HG03135 (cell line): ENCODE results near the gene SERF2.
"Not testable (repeated sequence)": the region's sequence is repeated elsewhere in the genome, so short reads cannot be mapped to it uniquely, and the experiment has no call there.

Experiments
- ATAC-seq: cut with Tn5 transposase; IDR thresholded peaks from one replicate; pipeline ENCODE4 v1.9.1; 2021; ENCODE audit warnings: mild to moderate bottlenecking, moderate library complexity; ENCODE audit not compliant: unreplicated experiment

The SERF2 gene

DNA sequence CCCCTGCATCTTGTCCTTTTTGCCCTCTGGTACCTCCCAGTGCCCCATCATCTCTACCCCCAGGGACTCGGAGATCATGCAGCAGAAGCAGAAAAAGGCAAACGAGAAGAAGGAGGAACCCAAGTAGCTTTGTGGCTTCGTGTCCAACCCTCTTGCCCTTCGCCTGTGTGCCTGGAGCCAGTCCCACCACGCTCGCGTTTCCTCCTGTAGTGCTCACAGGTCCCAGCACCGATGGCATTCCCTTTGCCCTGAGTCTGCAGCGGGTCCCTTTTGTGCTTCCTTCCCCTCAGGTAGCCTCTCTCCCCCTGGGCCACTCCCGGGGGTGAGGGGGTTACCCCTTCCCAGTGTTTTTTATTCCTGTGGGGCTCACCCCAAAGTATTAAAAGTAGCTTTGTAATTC is 1.5 kb downstream of the SERF2 start:
- ATAC-seq: no peak

DNA sequence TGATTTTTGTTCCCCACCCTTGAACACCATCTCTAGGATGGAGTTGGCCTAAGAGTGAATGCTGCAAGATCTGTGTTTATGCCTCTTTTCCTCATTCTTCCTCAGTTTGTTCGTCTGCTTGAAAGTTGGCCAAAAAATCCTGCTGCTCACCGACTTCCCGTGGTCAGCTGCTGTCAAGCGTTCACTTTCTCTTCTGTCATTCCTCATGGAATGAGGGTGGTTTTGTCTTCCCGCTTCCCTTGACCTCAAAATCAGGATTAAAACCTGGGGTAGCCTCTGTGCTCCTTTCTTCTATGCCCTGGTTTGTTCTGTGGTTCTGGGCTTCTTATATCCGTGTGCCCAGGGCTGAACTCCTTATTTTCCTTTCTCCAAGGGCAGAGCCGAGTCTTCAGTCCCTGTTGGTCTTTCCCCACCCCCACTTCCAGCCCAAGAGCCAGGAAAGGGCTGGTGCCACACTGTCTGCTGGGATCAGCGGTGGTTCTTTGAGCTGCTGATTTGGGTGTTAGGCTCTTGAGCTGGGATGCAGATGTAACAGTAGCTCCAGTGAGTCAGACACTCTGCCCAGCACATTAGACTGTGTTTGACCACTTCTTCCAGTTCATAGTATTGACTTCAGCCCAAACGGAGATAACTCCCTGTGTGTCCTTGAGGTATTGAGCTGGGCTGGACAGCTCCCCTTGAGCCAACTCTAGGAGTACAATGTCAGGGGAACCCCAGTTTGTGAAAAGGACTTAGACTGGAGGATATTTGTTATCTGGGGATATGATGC is 2.3 kb downstream of the SERF2 start:
- ATAC-seq: no peak

GRCh38 chr15:43795197-43795596 is 3.1 kb downstream of the SERF2 start:
- no peak for ATAC-seq

GRCh38 chr15:43795997-43796396 is 3.9 kb downstream of the SERF2 start:
- ATAC-seq: no peak

GRCh38 chr15:43796566-43796965 is 4.4 kb downstream of the SERF2 start:
- no peak for ATAC-seq

DNA sequence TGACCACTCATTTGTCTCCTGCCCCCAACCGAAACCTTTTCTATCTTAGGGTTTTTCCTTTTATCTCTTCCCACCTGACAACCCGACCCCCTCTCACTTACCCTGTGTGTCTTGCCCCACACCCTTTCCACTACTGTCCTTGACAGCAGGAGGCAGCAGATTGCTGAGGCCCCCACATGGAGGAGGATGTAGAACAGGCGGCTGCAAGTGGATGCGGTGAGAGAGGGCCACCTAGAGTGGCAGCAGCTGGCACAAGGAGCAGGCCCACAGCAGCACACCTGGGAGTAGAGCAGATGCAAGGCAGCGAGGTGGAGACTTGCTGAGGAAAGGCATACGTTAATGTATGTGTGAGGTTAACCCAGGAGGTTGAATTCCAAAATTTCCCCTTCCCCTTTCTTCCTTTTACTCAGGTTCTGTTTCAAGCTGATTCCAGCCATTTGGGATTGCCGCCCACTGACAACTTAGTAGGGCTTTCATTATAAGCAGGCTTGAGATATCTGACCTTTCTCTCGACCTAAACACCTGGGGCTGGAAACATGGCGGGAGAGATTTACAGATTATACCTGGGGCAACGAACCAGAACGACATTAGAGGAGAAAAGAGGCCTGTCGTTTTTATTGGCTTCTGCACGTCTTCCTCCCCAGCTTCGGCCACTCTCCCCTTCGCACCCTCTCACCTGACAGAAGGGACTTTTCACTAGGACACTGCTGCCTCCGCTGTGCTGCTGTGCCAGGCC is 7.3 kb downstream of the SERF2 start:
- ATAC-seq: no peak

- no peak for ATAC-seq
Measured at GRCh38 chr15:43799945-43800285, 7.8 kb downstream of the SERF2 start, which contains the start of gene SERINC4. TSS of gene SERINC4 (minus strand) at chr15:43800220. CDS start at chr15:43799986, 234 bp downstream.

DNA sequence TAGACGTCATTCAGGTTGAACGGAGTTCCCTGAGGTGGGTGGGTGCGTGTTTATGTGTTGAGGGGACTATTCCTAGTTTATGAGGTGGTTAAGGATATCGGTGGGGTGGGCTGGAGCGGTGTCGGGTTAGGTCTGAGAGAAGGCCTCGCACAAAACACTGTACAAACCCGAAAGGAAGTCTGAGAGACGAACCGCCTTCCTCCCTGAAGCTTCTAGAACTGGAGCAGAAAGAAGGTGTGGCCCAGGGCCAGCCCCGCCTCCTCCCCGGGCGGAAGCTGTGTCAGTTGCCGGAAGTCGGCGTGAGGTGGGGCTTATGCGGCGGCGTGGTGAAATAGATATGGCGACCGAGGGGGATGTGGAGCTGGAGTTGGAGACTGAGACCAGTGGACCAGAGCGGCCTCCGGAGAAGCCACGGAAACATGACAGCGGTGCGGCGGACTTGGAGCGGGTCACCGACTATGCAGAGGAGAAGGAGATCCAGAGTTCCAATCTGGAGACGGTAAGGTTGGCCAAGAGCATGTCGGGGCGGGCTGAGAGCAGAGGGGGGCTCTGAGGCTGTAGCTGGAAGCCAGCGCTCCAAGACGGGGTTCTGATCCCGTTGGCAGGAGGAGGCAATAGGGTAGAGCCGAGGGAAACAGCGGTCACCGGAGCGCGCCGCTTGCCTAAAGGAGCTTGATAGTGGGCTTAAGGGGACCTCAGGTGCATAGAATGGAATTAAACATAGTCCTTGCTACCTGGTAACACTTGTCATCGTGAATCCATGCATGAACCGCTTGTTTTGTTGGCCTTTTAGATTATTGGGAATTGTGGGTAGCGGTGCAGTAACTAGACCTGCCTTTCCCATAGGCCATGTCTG is 8.4 kb downstream of the SERF2 start, which contains the start of gene HYPK:
HYPK (plus strand) TSS at position 314 of the 856 bp plus-strand sequence; CDS start at position 338, 24 bp downstream.
- peak; percentile 81 for ATAC-seq

DNA sequence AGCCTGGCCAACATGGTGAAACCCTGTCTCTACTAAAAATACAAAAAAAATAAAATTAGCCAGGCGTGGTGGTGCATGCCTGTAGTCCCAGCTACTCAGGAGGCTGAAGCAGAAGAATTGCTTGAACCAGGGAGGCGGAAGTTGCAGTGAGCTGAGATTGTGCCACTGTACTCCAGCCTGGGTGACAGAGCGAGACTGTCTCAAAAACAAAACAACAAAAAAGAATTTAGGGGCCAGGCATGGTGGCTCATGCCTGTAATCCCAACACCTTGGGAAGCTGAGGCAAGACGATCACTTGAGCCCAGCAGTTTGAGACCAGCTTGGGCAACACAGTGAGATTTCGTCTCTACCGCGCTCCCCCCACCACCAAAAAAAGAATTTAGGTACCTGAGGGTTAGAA is 10.6 kb downstream of the SERF2 start:
- not testable (repeated sequence) for ATAC-seq

GRCh38 chr15:43808435-43808950 is 16.4 kb downstream of the SERF2 start:
- no peak for ATAC-seq

DNA sequence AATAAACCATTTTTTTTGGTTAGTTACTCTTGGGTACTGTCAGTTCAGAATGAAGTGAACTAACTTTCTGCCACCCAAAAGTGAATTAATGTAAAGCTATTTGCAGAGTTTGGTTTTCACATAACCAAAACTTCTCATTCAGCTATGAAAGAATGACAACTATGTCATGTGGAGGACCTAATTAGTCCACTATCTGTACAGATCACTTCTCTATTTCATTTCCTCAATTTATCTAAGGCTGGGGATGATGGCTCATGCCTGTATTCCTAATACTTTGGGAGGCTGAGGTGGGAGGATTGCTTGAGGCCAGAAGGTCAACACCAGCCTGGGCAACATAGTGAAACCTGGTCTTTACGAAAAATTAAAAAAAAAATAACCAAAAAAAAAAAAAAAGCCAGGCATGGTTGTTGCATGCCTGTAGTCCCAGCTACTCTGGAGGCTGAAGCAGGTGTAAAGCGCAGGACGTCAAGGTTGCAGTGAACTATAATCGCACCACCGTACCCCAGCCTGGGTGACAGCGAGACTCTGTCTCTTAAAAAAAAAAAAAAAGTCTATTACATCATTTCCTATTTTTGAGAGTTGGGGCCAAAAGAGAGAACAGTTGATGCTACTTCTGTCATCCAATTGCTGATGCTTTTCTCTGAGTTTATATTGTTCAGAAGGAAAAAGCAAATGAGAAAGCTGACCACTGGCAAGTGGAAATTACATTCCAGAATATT is 17.0 kb downstream of the SERF2 start:
- no peak for ATAC-seq

- not testable (repeated sequence) for ATAC-seq
Measured at GRCh38 chr15:43815064-43815463, 22.9 kb downstream of the SERF2 start.

- no peak for ATAC-seq
Measured at GRCh38 chr15:43821505-43821904, 29.4 kb downstream of the SERF2 start.

GRCh38 chr15:43824302-43825246 is 32.5 kb downstream of the SERF2 start, which contains the start of gene MFAP1:
TSS of gene MFAP1 (minus strand) at chr15:43824690. CDS start at chr15:43824569, 121 bp downstream.
- ATAC-seq: peak; percentile 66

DNA sequence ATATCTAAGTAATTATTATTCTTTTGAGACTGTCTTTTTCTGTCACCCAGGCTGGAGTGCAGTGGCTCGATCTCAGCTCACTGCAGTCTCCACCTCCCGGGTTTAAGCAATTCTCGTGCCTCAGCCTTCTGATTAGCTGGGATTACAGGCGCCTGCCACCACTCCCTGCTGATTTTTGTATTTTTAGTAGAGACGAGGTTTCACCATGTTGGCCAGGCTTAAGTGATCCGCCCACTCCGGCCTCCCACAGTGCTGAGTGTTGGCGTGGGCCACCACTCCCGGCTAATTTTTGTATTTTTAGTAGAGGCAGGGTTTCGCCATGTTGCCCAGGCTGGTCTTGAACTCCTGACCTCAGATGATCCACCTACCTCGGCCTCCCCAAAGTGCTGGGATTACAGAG is 33.2 kb downstream of the SERF2 start:
- not testable (repeated sequence) for ATAC-seq

GRCh38 chr15:43826029-43826507 is 33.9 kb downstream of the SERF2 start:
- no peak for ATAC-seq

DNA sequence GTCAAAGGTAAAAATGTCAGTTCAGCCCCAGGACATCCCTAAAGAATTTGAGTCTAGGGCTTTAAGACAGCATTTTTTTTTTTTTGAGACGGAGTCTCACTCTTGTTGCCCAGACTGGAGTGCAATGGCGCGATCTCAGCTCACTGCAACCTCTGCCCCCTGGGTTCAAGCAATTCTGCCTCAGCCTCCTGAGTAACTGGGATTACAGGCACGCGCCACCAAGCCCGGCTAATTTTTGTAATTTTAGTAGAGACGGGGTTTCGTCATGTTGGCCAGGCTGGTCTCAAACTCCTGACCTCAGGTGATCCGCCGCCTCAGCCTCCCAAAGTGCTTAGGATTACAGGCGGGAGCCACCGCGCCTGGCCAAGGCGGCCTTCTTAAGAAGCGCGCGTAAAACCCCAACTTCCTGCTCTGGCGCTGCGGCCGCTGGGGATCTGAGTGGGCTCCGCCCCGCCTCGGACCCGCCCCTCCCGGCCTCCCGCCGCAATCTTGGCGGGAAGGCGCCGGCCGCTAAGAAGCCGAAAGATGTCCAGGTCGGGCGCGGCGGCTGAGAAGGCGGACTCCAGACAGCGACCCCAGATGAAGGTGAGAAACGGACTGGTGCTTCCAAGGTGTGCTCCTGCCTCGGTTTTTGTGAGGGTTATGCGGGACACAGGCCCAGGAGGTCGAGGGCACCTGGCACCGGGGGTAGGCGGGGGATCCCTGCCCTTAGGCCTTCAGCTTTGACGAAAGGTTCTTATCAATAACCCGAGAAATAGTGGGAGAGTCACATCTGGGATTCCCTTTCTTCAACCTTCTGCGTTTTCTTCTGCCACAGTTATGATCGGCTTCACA is 34.6 kb downstream of the SERF2 start, which contains the start of gene WDR76:
WDR76 (plus strand) TSS at position 495 of the 834 bp plus-strand sequence; CDS start at position 526, 31 bp downstream.
- ATAC-seq: peak; percentile 57
